Measurements from ENCODE around the gene RIMS1.

RIMS1 gene

GRCh38 chr6:71886184-71887005, at the start of gene RIMS1:
RIMS1 (plus strand) TSS chr6:71886550; CDS start chr6:71887024, 474 bp downstream.
- Histone ChIP-seq H3K4me3 (ENCODE audit: insufficient read depth, low read length, poor library complexity, severe bottlenecking) (no peak within 1 kb of the TSS), H3K9me3 (ENCODE audit: insufficient read depth, low read length) (no peaks in the 10 kb centered on the region), H3F3A (ENCODE audit: insufficient read depth) (no peaks in the 10 kb centered on the region), H3K4me2 (ENCODE audit: low read depth, low read length, poor library complexity, severe bottlenecking) (peak within 1 kb of the TSS; percentile 55), H4K20me1 (ENCODE audit: low read depth, low read length) (no peaks in the 10 kb centered on the region), H3K27ac (ENCODE audit: low read depth, low read length) (no peak within 1 kb of the TSS), H3K79me2 (ENCODE audit: insufficient read depth, low read length) (no peaks in the 10 kb centered on the region), H3K9me2 (replicated peaks; ENCODE audit: insufficient read depth, low read length) (no peaks in the 10 kb centered on the region), H3K27me3 (ENCODE audit: low read length) (no peaks in the 10 kb centered on the region), H2AFZ (ENCODE audit: low read depth, low read length, severe bottlenecking) (no peak within 1 kb of the TSS), H3K9ac (ENCODE audit: low read length) (no peak within 1 kb of the TSS; the same call in 1 of the 2 replicates), H3K36me3 (ENCODE audit: low read length) (no peaks in the 10 kb centered on the region)
- TF ChIP-seq CTCF (IDR thresholded peaks at IDR 0.05; ENCODE audit: insufficient read depth, low read length, poor library complexity, severe bottlenecking) = peak; percentile 18
- no peak for TF ChIP-seq EZH2phosphoT487 (conservative IDR thresholded peaks at IDR 0.05; ENCODE audit: low read length)

- Histone ChIP-seq H2AFZ (ENCODE audit: low read depth, low read length, severe bottlenecking) (no peak overlapping the region), H3K4me3 (ENCODE audit: insufficient read depth, low read length, poor library complexity, severe bottlenecking) (no peak overlapping the region), H3F3A (ENCODE audit: insufficient read depth) (no peaks in the 10 kb centered on the region), H3K79me2 (ENCODE audit: insufficient read depth, low read length) (no peaks in the 10 kb centered on the region), H3K27me3 (ENCODE audit: low read length) (no peaks in the 10 kb centered on the region), H3K4me2 (ENCODE audit: low read depth, low read length, poor library complexity, severe bottlenecking) (no peak overlapping the region), H3K9me3 (ENCODE audit: insufficient read depth, low read length) (no peaks in the 10 kb centered on the region), H4K20me1 (ENCODE audit: low read depth, low read length) (no peaks in the 10 kb centered on the region), H3K9me2 (replicated peaks; ENCODE audit: insufficient read depth, low read length) (no peaks in the 10 kb centered on the region), H3K9ac (ENCODE audit: low read length) (no peak overlapping the region), H3K27ac (ENCODE audit: low read depth, low read length) (no peak overlapping the region), H3K36me3 (ENCODE audit: low read length) (no peaks in the 10 kb centered on the region)
- TF ChIP-seq CTCF (IDR thresholded peaks at IDR 0.05; ENCODE audit: insufficient read depth, low read length, poor library complexity, severe bottlenecking) = no peak
These were observed 35.1 kb upstream of the RIMS1 start for GRCh38 chr6:71851214-71851613.

DNA sequence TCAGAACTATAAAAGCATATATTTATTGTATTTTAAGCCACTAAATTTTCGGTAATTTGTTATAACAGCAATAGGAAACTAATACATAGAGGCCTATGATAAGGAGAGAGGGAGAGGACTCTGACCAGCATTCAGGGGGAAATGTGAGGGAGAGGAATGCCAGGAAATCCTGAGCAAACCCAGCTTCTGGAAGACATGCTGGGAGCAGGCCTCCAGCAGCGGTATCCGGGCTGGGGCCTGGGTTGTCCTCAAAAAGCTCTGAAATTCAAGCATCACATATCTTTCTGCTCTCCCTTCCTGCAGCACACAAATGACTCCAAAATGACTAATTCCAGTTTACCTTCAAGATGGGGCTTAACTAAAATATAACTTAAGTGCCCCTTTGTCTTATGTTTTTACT, 33.4 kb upstream of the RIMS1 start:
- no peak overlapping the region for H3K9ac ChIP-seq (ENCODE audit: low read length)
- no peaks in the 10 kb centered on the region for H3K79me2 ChIP-seq (ENCODE audit: insufficient read depth, low read length)
- no peak overlapping the region for H3K4me3 ChIP-seq (ENCODE audit: insufficient read depth, low read length, poor library complexity, severe bottlenecking)
- no peak overlapping the region for H2AFZ ChIP-seq (ENCODE audit: low read depth, low read length, severe bottlenecking)
- no peaks in the 10 kb centered on the region for H3K27me3 ChIP-seq (ENCODE audit: low read length)
- no peaks in the 10 kb centered on the region for H3K9me3 ChIP-seq (ENCODE audit: insufficient read depth, low read length)
- no peak overlapping the region for H3K4me2 ChIP-seq (ENCODE audit: low read depth, low read length, poor library complexity, severe bottlenecking)
- no peaks in the 10 kb centered on the region for H3K36me3 ChIP-seq (ENCODE audit: low read length)
- no peaks in the 10 kb centered on the region for H3F3A ChIP-seq (ENCODE audit: insufficient read depth)
- H3K9me2 ChIP-seq (replicated peaks; ENCODE audit: insufficient read depth, low read length) = no peaks in the 10 kb centered on the region
- H4K20me1 ChIP-seq (ENCODE audit: low read depth, low read length) = no peaks in the 10 kb centered on the region
- no peak overlapping the region for H3K27ac ChIP-seq (ENCODE audit: low read depth, low read length)
- no peak for TF ChIP-seq CTCF (IDR thresholded peaks at IDR 0.05; ENCODE audit: insufficient read depth, low read length, poor library complexity, severe bottlenecking)
- TF ChIP-seq EZH2phosphoT487 (conservative IDR thresholded peaks at IDR 0.05; ENCODE audit: low read length) = no peak

All from SU-DHL-6 (cell line).